ENCODE data around the gene EFCC1.

Gene EFCC1

DNA sequence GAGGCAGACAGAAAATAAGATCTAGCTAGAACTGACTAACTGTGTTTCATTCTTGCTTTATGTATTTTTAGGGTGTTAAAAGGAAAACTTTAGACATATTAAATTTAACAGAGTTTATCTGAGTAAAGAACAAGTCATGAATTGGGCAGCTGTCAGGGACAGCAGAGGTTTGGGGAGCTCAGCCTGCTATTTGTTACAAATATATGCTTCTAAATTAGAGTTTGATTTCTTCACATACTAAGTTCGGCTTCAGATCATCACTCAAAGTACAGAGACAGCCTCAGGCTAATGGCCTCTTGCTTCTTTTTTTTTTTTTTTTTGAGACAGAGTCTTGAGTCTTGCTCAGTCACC, 21.9 kb downstream of the EFCC1 start:
- no peak overlapping the region for H3K4me3 ChIP-seq (ENCODE audit: control insufficient read depth, low read depth, low read length)
- TF ChIP-seq, protein P1, sequence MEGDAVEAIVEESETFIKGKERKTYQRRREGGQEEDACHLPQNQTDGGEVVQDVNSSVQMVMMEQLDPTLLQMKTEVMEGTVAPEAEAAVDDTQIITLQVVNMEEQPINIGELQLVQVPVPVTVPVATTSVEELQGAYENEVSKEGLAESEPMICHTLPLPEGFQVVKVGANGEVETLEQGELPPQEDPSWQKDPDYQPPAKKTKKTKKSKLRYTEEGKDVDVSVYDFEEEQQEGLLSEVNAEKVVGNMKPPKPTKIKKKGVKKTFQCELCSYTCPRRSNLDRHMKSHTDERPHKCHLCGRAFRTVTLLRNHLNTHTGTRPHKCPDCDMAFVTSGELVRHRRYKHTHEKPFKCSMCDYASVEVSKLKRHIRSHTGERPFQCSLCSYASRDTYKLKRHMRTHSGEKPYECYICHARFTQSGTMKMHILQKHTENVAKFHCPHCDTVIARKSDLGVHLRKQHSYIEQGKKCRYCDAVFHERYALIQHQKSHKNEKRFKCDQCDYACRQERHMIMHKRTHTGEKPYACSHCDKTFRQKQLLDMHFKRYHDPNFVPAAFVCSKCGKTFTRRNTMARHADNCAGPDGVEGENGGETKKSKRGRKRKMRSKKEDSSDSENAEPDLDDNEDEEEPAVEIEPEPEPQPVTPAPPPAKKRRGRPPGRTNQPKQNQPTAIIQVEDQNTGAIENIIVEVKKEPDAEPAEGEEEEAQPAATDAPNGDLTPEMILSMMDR (conservative IDR thresholded peaks at IDR 0.05; ENCODE audit: control insufficient read depth, insufficient read depth, low read depth, low read length): no peak
- no peak for DNase-seq (ENCODE audit: low read depth)

DNA sequence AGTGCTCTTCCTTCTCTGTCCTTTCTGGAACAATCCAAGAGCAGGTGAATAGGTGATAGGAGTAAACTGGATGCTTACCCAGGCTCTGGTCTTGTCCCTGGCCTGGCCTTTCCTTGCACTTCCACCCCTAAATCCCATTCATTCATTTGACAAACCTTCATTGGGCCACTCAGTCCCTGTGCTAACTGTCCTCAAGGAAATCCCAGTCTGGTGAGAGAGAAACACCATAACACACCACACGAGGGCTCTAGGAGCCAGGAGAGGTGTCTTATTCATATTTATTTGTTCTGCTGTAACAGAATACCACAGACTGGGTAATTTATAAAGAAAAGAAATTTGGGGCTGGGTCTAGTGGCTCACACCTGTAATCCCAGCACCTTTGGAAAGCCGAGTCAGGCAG, 22.8 kb downstream of the EFCC1 start:
- DNase-seq (ENCODE audit: low read depth): peak; percentile 21
- no peak overlapping the region for H3K4me3 ChIP-seq (ENCODE audit: control insufficient read depth, low read depth, low read length)
- TF ChIP-seq, protein P1 (conservative IDR thresholded peaks at IDR 0.05; ENCODE audit: control insufficient read depth, insufficient read depth, low read depth, low read length): peak; percentile 18

DNA sequence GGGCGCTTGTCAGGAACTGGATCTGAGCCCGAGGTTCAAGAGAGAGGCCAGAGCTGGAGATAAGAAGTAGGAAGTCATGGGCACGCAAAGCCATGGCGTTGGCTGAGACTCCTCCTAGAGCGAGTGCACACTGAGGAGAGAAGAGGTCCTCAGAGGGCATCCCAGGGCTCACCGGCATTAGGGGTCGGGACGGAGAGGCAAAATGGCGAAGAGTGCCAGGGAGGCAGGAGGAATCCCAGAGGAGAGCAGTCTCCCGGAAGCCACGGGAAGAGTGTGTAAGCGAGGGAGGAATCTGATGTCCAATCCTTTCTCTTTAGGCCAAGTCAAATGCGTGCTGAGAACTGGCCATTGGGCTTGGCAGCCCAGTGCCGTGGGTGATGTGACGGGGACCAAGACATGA, 24.0 kb downstream of the EFCC1 start:
- DNase-seq (ENCODE audit: low read depth): no peak
- TF ChIP-seq, protein P1 (conservative IDR thresholded peaks at IDR 0.05; ENCODE audit: control insufficient read depth, insufficient read depth, low read depth, low read length): no peak
- no peak overlapping the region for H3K4me3 ChIP-seq (ENCODE audit: control insufficient read depth, low read depth, low read length)

DNA sequence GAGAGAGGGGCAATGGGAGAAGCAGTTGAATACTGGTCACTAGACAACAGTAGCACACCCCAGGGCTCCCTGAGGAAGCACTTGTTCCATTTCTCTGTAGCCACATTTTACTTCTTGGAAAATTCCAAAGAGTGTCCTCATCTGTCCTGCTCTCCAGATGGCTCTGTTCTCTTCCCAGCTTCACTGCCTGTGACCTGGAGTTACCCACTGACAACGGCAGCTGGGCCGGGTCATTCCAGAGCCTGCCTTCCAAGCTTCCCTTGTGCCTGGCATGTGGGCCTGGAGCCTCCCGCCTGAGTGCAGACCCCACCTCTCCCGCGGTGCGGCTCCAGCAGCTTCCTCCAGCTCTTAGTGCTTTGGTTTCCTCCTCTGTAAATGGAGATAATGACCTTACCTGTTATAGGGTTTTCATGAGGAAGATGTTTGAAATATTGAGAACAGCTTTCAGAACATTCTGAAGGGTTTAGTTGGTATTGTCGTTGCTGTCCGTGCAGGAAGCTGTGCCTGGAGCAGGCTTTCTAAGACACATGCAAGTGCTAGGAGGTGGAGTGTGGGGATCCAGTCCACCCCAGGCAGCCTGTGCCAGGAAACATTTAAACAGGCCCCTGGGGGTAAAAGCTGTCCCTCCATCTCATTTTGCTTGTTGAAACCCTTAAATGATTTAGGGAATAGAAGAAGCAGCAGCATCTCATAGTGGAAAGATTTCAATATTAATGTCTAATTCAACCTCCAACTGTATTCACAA, 24.8 kb downstream of the EFCC1 start:
- H3K4me3 ChIP-seq (ENCODE audit: control insufficient read depth, low read depth, low read length): no peak overlapping the region
- TF ChIP-seq, protein P1 (conservative IDR thresholded peaks at IDR 0.05; ENCODE audit: control insufficient read depth, insufficient read depth, low read depth, low read length): no peak
- DNase-seq (ENCODE audit: low read depth): no peak

- no peak overlapping the region for H3K4me3 ChIP-seq (ENCODE audit: control insufficient read depth, low read depth, low read length)
Observed at GRCh38 chr3:129026728-129027543, 25.8 kb downstream of the EFCC1 start.

DNA sequence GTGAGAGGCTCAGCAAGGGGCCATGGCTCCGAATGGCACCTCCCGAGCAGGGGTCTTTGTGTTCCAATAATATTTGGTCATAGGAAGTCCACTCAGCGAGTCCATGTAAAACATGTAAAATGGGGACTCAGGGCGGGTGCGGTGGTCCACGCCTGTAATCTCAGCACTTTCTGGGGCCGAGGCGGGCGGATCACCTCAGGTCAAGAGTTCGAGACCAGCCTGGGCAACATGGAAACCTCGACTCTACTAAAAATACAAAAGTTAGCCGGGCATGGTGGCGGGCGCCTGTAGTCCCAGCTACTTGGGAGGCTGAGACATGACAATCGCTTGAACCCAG, 26.4 kb downstream of the EFCC1 start:
- no peak for DNase-seq (ENCODE audit: low read depth)
- TF ChIP-seq, protein P1 (conservative IDR thresholded peaks at IDR 0.05; ENCODE audit: control insufficient read depth, insufficient read depth, low read depth, low read length): no peak
- no peak overlapping the region for H3K4me3 ChIP-seq (ENCODE audit: control insufficient read depth, low read depth, low read length)

More at GRCh38 chr3:129026728-129027543, 25.8 kb downstream of the EFCC1 start:
- peak; percentile 69 for DNase-seq (ENCODE audit: low read depth)
- TF ChIP-seq, protein P1 (conservative IDR thresholded peaks at IDR 0.05; ENCODE audit: control insufficient read depth, insufficient read depth, low read depth, low read length): no peak
